Liver (tissue), 2 donors: ENCODE measurements around the gene SCRN3.

Experiments used
- REST ChIP-seq: IDR thresholded peaks from 2 replicates; pipeline ENCODE4 v1.6.1; 2016; ENCODE audit warnings: antibody characterized with exemption, mild to moderate bottlenecking
- SP1 ChIP-seq: IDR thresholded peaks from 2 replicates; pipeline ENCODE4 v1.6.1; 2018; ENCODE audit warnings: antibody characterized with exemption, mild to moderate bottlenecking
- donor health status: healthy.

- TF ChIP-seq REST (peak; percentile 60), SP1 (peak; percentile 17)
These were observed at the start of gene SCRN3 for GRCh38 chr2:174395284-174395968.
